GM12892 (cell line): Measurements from ENCODE around the gene CHST7.

ENCODE experiments used
- POLR2A ChIP-seq: IDR thresholded peaks from 2 replicates; pipeline ENCODE4 v1.6.1; 2011; ENCODE audit warnings: low read depth, low read length, control low read depth
- POLR2AphosphoS5 ChIP-seq: IDR thresholded peaks from 2 replicates; pipeline ENCODE4 v1.6.1; 2011; ENCODE audit warnings: low read depth, low read length, control low read depth

GRCh38 chrX:46584736-46585135 lies 11.2 kb downstream of the CHST7 start:
- no peak for TF ChIP-seq POLR2A
- TF ChIP-seq POLR2AphosphoS5 = no peak
